Measurements from ENCODE around the gene ULK2. TPM values are rescaled to one million over a fixed set of nuclear protein-coding genes. Genes with fewer than 3 reads are reported as not detected.

Gene ULK2
- total RNA-seq, 1 experiment from 2014 or later = 1.0 TPM

DNA sequence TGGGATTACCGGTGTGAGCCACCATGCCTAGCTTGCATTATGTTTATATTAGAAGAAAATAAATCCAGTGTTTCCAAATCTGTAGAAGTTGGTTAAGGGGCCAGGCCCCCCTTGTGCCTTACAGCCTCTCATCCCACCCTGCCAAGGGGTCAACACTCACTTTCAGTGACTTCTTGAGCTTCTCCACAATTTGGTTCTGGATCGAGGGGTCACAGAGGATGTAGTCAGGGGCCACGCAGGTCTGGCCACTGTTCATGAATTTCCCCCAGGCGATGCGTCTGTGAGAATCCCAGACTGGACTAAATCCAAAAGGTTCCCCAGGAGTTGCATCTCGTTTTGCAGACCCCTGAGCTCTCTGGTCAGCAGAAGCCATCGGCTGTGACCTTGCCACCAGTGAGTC is 126.8 kb downstream of the ULK2 start:
- no peaks in the 10 kb centered on the region for H3K36me3 ChIP-seq

DNA sequence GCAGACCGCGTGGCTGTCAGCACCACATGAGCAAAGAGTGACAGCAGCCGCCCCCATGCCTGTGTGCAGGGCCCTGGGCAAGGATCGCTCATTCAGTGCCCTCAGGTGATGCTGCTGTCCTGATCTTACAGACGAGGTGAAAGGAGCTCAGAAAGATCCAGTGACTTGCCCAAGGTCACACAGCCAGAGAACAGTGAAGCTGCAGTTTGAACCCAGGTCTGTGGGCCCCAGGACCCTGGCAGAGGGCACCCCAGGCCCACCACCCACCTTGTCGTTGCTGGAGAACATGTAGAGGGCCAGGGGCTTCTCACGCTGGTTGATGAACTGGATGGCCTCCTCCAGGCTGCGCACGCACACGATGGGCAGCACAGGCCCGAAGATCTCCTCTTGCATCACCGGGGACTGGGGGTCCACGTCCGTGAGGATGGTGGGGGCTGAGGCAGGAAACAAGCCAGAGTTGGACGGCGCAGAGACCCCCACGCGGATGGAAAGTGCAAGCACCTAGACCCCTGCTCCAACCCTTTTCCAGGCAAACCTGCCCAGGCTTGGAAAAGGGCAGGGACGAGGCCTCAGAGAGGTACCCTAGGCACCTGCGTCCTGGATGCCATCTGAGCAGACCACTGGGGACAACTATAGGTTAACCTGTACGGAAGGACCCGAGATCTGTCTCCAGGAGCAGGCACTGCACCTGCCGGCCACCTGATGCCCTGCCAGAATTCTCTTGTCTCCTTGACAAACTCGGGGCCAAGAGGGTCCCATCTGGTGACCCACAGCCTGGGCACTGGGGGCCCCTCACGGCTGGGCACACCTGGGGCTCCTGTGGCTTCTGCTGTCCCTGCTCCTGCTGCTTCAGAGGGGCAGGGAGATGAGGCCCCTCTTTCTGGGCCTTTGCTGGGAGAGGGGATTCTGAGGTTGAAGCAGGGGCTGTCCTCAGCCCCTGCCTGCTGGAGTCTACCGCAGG is 128.2 kb downstream of the ULK2 start:
- DNase-seq = no peak
- Histone ChIP-seq H3K27me3 (peaks cover 5% of the 10 kb centered on the region; the same call in 1 of the 2 replicates), H3K36me3 (no peaks in the 10 kb centered on the region), H3K4me1 (no peaks in the 10 kb centered on the region), H3K9me3 (replicated peaks) (no peaks in the 10 kb centered on the region), H3K27ac (no peak overlapping the region), H3K4me3 (no peak overlapping the region)

More for the DNA sequence above, 126.8 kb downstream of the ULK2 start:
- H3K4me3 ChIP-seq = no peak overlapping the region
- no peaks in the 10 kb centered on the region for H3K4me1 ChIP-seq
- DNase-seq = no peak
- H3K27ac ChIP-seq = no peak overlapping the region
- H3K27me3 ChIP-seq = peaks cover 11% of the 10 kb centered on the region; the same call in 1 of the 2 replicates
- H3K9me3 ChIP-seq (replicated peaks) = no peaks in the 10 kb centered on the region

DNA sequence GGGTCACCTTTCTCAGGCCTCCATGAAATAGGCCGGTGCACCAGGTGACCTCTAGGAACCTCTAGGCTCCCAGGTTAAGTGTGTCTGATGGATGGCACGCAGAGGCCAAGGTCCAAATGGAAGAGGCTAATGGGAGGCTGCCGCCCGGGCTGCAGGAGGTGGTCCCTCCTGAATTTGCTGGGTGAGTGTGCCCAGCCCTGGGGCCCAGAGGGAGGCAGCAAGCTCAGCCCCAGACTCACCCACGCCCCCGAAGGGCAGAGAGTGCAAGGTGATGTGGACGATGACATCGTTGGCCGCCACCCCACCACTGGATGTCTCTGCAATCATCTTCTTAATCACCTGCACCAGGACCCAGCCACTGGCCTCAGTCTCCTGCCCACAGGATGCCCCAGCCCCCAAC is 129.0 kb downstream of the ULK2 start:
- no peak for DNase-seq
- Histone ChIP-seq H3K27me3 (peaks cover 5% of the 10 kb centered on the region; the same call in 1 of the 2 replicates), H3K4me1 (no peaks in the 10 kb centered on the region), H3K9me3 (replicated peaks) (no peaks in the 10 kb centered on the region), H3K4me3 (no peak overlapping the region), H3K36me3 (no peaks in the 10 kb centered on the region), H3K27ac (no peak overlapping the region)

DNA sequence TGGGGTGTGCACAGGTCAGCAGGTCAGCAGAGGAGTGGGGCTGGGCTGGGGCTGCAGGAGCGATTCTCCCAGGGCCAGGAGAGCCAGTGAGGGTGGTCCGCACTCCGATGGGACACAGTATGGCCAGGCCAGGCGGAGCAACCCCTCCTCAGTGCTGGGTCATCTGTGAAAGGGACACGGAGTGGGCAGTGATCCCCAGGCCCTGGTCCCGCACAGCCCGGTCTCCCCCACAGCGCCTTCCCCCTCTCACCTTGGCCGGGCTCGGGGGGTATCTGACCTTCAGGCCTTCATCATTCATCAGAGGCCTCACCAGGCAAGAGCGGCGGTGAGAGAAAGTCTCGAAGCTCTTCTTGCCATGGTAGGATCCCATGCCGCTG is 129.7 kb downstream of the ULK2 start:
- Histone ChIP-seq H3K4me3 (no peak overlapping the region), H3K36me3 (no peaks in the 10 kb centered on the region), H3K4me1 (no peaks in the 10 kb centered on the region), H3K9me3 (replicated peaks) (no peaks in the 10 kb centered on the region), H3K27me3 (peaks cover 5% of the 10 kb centered on the region; the same call in 1 of the 2 replicates), H3K27ac (no peak overlapping the region)
- no peak for DNase-seq

DNA sequence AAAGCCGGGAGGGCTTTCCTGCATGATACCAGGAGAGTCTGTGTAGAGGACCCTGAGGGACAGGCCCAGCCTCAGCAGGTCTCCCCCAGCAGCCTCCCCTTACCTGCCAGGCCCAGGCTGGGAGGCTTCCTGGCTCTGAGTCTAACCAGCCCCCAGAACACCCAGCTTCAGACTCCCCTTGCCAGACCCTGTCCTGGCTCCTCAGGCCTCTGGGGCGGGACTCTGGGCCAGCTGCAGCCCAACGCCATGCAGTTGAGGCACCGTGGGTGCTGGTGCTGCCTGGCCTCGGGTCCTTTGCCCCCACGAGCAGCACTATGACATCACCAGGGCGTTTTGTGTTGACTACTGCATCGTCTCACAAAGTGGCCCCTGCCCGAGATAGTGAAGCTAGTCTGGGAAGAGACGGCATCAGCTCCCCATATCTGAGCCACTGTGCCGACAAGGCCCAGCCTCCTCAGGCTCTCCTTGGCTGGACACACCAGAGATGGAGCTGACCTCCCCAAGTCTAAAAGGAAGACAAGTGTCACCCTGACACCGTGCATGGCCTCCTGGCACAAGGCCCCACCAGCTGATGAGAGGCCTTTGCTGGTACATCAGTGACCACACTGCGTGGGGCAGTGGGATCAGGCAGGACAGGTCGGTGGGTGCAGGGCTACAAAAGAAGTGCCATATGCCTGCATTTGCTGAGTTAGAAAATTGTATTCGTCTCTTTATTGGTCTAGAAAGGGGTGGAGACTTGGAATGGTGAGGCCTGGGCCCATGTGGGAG is 130.2 kb downstream of the ULK2 start:
- DNase-seq = no peak
- Histone ChIP-seq H3K27me3 (peaks cover 5% of the 10 kb centered on the region; the same call in 1 of the 2 replicates), H3K36me3 (no peaks in the 10 kb centered on the region), H3K4me1 (no peaks in the 10 kb centered on the region), H3K27ac (no peak overlapping the region), H3K9me3 (replicated peaks) (no peaks in the 10 kb centered on the region), H3K4me3 (no peak overlapping the region)

DNA sequence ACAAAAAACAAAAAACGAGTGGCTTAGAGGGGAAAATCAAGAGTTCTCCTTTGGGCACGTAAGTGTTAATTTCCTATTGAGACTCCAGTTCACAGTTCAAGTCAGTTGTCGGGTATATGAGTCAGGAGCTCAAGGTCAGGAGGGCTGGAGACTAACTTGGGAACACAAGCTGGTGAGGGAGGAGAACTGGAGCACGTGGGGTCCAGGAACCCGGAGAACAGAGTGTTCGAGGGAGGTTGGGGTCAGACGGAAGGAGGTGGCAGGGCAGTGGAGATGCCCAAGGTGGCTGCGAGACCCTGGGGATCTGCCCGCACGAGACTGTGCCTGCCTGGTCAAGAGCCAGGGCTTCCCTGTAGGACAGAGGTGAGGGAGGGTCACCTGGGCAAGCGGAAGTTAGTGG is 131.7 kb downstream of the ULK2 start:
- H3K9me3 ChIP-seq (replicated peaks) = no peaks in the 10 kb centered on the region
- DNase-seq = no peak
- H3K27me3 ChIP-seq = peaks cover 5% of the 10 kb centered on the region; the same call in 1 of the 2 replicates
- H3K27ac ChIP-seq = no peak overlapping the region
- H3K4me1 ChIP-seq = no peaks in the 10 kb centered on the region
- H3K4me3 ChIP-seq = no peak overlapping the region
- H3K36me3 ChIP-seq = no peaks in the 10 kb centered on the region

DNA sequence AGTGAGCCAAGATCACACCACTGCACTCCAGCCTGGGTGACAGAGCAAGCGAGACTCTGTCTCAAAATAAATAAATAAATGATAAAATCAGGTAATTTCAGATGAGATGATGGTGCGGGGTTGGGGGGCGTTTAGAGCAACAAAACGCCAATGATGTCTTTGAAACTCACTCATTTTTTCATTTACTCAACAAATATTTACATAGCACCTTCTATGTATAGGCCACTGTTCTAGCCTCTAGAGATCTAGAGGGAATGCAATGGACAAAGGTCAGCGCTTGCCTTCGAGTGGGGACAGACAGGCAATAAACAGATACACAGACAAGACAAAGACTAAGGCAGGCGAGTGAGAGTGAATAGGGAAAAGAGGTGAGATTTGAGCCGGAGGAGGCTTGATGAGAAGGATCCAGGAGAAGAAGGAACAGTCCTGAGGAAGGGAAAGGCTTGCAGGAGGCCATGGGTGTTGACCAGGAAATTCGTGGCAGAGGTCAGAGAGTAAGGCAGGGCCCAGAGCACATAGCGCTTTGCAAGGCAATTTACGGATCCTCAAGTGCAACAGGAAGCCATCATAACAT is 133.7 kb downstream of the ULK2 start:
- Histone ChIP-seq H3K36me3 (no peaks in the 10 kb centered on the region), H3K9me3 (replicated peaks) (no peaks in the 10 kb centered on the region), H3K27ac (no peak overlapping the region), H3K27me3 (0 out of 2 replicates have a peak, but pooled peaks cover 2% of the 10 kb centered on the region), H3K4me3 (no peak overlapping the region), H3K4me1 (no peaks in the 10 kb centered on the region)
- no peak for DNase-seq

DNA sequence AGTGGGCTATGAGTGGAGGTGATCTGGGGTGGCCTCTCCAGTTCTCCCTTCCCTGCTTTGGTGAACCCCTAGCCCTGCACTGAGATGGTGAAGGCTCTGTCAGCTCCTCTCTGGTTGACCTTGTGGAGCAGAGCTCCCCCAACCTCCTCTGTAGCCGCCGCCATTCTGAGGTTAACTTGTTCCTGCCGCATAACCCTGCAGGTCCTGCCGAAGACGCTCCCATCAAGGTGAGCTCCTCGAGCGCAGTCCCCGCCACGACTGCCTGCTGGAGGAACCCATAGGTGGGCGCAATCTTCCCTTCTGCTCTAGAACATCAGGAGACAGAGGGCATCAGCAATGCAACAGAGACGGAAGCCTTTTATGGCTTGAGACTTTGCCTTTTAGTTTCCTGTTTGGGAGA is 136.1 kb downstream of the ULK2 start:
- Histone ChIP-seq H3K4me1 (peaks cover 14% of the 10 kb centered on the region), H3K9me3 (replicated peaks) (peaks cover 3% of the 10 kb centered on the region; the same call in 1 of the 2 replicates), H3K27ac (no peak overlapping the region), H3K4me3 (no peak overlapping the region), H3K36me3 (no peaks in the 10 kb centered on the region), H3K27me3 (no peaks in the 10 kb centered on the region)
- no peak for DNase-seq

DNA sequence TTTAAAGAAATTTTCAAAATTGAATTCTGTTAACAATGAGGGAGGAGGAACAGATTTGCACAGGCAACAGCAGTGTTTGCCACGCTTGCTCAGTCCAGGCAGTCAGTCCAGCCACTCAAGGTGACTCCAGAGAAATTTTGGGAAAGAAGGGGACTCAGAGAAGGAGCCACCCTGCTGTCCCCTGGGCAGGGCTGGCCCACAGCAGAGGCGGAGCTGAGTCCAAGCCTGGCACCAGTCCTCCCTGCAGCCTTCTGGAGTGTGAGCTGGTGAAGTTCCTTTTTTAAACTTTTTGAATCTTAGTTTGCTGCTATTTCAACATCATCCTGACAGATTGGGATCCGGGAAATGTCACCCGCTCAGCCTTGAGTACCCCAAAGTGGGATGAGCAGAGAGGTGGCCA is 136.9 kb downstream of the ULK2 start:
- Histone ChIP-seq H3K9me3 (replicated peaks) (peaks cover 3% of the 10 kb centered on the region; the same call in 1 of the 2 replicates), H3K27ac (no peak overlapping the region), H3K4me1 (peaks cover 14% of the 10 kb centered on the region), H3K27me3 (no peaks in the 10 kb centered on the region), H3K4me3 (no peak overlapping the region), H3K36me3 (no peaks in the 10 kb centered on the region)
- DNase-seq = no peak

DNA sequence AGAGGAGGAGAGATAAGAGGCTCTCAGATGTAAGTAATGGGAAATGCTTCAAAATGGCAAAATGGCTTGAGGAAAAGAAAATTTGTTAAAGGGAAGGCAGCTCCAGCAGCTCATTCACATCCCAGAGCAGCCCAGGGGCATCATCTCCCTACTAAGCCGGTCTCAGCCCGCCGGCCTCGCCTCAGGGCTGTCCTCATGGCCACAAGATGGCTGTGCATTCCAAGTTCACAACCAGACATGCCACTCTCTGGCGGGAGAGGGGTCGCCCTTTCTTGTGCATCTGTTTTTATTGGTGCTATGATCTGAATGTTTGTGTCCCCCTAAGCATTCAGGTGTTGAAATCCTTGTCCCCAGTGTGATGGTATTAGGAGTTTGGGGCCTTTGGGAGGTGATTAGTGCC is 137.8 kb downstream of the ULK2 start:
- H3K27ac ChIP-seq = no peak overlapping the region
- H3K27me3 ChIP-seq = no peaks in the 10 kb centered on the region
- peaks cover 14% of the 10 kb centered on the region for H3K4me1 ChIP-seq
- H3K36me3 ChIP-seq = no peaks in the 10 kb centered on the region
- DNase-seq = no peak
- no peak overlapping the region for H3K4me3 ChIP-seq
- H3K9me3 ChIP-seq (replicated peaks) = peaks cover 3% of the 10 kb centered on the region; the same call in 1 of the 2 replicates

DNA sequence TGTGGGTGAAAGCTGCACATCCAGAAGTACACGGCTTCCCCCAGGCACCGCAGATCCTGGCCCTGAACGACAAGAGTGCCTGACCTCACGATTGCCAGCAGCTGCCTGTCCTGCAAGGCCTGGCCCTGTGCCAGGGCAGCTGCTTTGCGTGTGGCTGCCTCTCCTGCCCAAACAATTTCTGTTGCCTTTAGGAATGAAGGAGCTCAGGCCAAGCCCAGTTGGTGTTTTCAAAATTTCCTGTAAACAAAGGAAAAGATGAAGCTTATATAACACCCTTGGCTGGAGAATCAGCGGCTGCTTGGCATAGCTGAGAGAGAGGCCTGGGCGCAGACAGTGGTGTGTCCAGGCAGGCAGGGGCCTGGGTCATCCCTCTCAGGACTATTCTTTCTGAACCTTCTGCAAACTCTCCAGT is 139.6 kb downstream of the ULK2 start:
- H3K27me3 ChIP-seq = no peaks in the 10 kb centered on the region
- H3K9me3 ChIP-seq (replicated peaks) = peaks cover 3% of the 10 kb centered on the region; the same call in 1 of the 2 replicates
- DNase-seq = peak; percentile 100
- H3K4me1 ChIP-seq = peaks cover 14% of the 10 kb centered on the region
- no peak overlapping the region for H3K4me3 ChIP-seq
- peak overlapping the region; percentile 54 for H3K27ac ChIP-seq
- H3K36me3 ChIP-seq = no peaks in the 10 kb centered on the region

DNA sequence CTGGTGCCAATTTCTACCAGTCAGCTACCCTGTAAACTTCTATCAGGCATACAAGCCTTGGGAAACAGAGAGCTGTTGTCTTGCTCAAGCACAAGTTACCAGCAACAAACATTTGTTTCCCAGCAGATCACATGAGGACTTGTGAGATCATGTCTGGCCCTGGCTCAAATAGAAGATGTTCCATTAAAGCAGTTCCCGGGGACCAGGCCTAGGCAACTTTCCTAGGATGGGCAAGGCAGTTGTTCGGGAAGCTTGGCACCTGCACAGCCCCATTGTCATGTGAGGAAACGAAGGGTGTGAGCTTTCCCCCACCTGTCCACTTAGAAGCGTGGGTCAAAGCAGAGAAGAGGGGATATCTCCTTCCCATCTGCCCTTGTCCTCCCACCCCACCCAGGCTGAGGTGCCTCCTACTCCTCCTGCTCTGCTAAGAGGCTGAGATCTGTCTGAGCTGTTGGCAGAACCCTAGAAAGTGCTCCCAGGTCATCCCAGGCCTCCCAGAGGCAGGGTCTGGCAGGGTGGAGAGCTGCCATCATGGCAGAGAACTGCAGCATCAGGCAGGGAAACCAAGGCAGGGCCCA is 140.1 kb downstream of the ULK2 start:
- Histone ChIP-seq H3K9me3 (replicated peaks) (peaks cover 3% of the 10 kb centered on the region; the same call in 1 of the 2 replicates), H3K4me3 (no peak overlapping the region), H3K27me3 (no peaks in the 10 kb centered on the region), H3K36me3 (no peaks in the 10 kb centered on the region), H3K4me1 (peaks cover 14% of the 10 kb centered on the region), H3K27ac (peak overlapping the region; percentile 54)
- peak in 1 of 2 experiments; percentile 65 for DNase-seq

DNA sequence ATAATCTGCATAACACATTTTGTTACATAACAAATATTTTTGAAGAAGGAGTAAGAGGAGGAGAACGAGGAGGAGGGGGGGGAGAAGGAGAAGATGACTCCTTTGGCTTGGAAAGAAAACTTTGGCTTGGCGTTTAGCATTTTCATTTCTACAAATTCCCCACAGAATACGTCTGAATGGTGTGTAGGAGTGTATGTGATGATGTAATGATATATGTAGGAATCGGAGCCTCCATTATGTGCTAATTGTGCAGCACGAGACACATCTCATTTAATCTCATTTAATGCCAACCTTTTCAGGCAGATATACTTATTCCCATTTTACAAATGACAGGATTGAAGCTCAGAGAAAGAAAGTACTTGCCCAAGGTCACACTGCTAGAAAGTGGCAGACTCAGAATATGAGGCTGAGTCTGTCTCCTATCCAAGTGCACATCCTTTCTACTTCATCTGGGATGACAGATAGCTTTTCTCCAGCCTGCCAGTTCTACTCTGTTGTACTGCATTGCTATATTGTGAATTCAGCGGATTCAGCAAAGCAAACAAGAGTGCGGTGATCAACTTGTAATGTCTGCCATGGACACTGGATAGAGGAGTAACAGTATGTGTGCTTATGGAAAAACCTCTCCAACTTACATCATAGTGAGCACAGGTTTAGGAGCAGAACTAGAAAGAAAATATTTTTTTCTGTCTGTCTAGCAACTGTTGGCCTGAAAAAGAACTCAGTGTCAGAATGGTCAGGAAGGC is 140.9 kb downstream of the ULK2 start:
- no peak for DNase-seq
- H3K4me1 ChIP-seq = peaks cover 14% of the 10 kb centered on the region
- peaks cover 3% of the 10 kb centered on the region; the same call in 1 of the 2 replicates for H3K9me3 ChIP-seq (replicated peaks)
- no peaks in the 10 kb centered on the region for H3K36me3 ChIP-seq
- no peak overlapping the region for H3K27ac ChIP-seq
- H3K4me3 ChIP-seq = no peak overlapping the region
- no peaks in the 10 kb centered on the region for H3K27me3 ChIP-seq

DNA sequence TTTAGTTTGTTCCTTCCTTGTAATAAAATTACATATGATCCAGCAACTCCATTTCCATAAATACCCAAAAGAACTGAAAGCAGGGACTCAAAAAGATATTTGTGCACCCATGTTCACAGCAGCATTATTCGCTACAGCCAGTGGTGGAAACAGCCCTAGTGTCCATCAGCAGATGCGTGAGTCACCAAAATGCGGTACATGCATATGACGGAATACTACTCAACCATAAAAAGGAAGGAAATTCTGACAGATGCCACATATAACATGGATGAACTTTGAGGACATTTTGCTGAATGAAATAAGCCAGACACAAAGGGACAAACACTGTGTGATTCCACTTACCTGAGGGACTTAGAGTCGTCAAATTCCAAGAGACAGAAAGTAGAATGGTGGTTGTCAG is 142.2 kb downstream of the ULK2 start:
- DNase-seq = no peak
- H3K4me1 ChIP-seq = peaks cover 22% of the 10 kb centered on the region

More for the DNA sequence above, 142.2 kb downstream of the ULK2 start:
- no peak overlapping the region for H3K27ac ChIP-seq
- peaks cover 3% of the 10 kb centered on the region; the same call in 1 of the 2 replicates for H3K9me3 ChIP-seq (replicated peaks)
- no peak overlapping the region for H3K4me3 ChIP-seq
- H3K27me3 ChIP-seq = no peaks in the 10 kb centered on the region
- H3K36me3 ChIP-seq = no peaks in the 10 kb centered on the region
